ENCODE measurements around the gene B3GNT7.

- TF ChIP-seq EZH2 (IDR thresholded peaks at IDR 0.05; ENCODE audit: low read depth, low read length, severe bottlenecking): no peak
- TF ChIP-seq, protein P1, sequence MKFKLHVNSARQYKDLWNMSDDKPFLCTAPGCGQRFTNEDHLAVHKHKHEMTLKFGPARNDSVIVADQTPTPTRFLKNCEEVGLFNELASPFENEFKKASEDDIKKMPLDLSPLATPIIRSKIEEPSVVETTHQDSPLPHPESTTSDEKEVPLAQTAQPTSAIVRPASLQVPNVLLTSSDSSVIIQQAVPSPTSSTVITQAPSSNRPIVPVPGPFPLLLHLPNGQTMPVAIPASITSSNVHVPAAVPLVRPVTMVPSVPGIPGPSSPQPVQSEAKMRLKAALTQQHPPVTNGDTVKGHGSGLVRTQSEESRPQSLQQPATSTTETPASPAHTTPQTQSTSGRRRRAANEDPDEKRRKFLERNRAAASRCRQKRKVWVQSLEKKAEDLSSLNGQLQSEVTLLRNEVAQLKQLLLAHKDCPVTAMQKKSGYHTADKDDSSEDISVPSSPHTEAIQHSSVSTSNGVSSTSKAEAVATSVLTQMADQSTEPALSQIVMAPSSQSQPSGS (IDR thresholded peaks at IDR 0.05; ENCODE audit: low read length): no peak
- TF ChIP-seq, protein P2, sequence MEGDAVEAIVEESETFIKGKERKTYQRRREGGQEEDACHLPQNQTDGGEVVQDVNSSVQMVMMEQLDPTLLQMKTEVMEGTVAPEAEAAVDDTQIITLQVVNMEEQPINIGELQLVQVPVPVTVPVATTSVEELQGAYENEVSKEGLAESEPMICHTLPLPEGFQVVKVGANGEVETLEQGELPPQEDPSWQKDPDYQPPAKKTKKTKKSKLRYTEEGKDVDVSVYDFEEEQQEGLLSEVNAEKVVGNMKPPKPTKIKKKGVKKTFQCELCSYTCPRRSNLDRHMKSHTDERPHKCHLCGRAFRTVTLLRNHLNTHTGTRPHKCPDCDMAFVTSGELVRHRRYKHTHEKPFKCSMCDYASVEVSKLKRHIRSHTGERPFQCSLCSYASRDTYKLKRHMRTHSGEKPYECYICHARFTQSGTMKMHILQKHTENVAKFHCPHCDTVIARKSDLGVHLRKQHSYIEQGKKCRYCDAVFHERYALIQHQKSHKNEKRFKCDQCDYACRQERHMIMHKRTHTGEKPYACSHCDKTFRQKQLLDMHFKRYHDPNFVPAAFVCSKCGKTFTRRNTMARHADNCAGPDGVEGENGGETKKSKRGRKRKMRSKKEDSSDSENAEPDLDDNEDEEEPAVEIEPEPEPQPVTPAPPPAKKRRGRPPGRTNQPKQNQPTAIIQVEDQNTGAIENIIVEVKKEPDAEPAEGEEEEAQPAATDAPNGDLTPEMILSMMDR (IDR thresholded peaks at IDR 0.05; ENCODE audit: control extremely low read depth in 1 of 3, insufficient read depth in 1 of 3, low read depth in 1 of 3, low read length in 3 of 3): peak in 1 of 3 experiments; percentile 11; a peak in 1 of 4 replicates
Measured at GRCh38 chr2:231361701-231362554, 33.6 kb upstream of the B3GNT7 start.
